ENCODE measurements around the gene NLGN3. TPM values are rescaled to one million over a fixed set of nuclear protein-coding genes. Genes with fewer than 3 reads are reported as not detected.

The NLGN3 gene
- total RNA-seq, 1 donor from 2014 or later, result 0.13 TPM

DNA sequence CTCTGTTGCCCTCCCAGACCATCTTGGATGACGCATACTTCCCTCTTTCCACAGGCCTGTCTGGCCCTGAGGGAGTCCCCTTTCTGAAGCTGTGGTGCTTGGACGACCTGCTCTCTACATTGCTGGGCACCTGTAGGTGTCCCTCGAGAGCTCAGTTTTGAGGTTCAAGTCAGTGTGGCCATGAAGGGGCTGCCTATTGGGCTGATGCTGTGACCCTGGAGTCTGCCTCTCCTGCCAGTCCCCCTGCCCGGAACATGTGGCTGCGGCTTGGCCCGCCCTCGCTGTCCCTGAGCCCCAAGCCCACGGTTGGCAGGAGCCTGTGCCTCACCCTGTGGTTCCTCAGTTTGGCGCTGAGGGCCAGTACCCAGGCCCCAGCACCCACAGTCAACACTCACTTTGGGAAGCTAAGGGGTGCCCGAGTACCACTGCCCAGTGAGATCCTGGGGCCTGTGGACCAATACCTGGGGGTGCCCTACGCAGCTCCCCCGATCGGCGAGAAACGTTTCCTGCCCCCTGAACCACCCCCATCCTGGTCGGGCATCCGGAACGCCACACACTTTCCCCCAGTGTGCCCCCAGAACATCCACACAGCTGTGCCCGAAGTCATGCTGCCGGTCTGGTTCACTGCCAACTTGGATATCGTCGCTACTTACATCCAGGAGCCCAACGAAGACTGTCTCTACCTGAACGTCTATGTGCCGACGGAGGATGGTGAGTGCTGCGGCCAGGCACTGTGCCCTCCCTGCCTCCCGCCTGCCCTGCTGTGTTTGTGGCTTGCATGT, 3.0 kb downstream of the NLGN3 start:
- Histone ChIP-seq H3K27me3 (ENCODE audit: control insufficient read depth, insufficient read depth, low read length) (peaks cover 5% of the 10 kb centered on the region), H3K4me3 (ENCODE audit: low read depth, low read length) (no peak overlapping the region), H3K36me3 (ENCODE audit: control insufficient read depth, insufficient read depth, low read length) (no peaks in the 10 kb centered on the region)
- TF ChIP-seq, protein P1, sequence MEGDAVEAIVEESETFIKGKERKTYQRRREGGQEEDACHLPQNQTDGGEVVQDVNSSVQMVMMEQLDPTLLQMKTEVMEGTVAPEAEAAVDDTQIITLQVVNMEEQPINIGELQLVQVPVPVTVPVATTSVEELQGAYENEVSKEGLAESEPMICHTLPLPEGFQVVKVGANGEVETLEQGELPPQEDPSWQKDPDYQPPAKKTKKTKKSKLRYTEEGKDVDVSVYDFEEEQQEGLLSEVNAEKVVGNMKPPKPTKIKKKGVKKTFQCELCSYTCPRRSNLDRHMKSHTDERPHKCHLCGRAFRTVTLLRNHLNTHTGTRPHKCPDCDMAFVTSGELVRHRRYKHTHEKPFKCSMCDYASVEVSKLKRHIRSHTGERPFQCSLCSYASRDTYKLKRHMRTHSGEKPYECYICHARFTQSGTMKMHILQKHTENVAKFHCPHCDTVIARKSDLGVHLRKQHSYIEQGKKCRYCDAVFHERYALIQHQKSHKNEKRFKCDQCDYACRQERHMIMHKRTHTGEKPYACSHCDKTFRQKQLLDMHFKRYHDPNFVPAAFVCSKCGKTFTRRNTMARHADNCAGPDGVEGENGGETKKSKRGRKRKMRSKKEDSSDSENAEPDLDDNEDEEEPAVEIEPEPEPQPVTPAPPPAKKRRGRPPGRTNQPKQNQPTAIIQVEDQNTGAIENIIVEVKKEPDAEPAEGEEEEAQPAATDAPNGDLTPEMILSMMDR (IDR thresholded peaks at IDR 0.05; ENCODE audit: insufficient read depth, low read length, poor library complexity, severe bottlenecking), result no peak
- DNase-seq (ENCODE audit: low read depth), result no peak

DNA sequence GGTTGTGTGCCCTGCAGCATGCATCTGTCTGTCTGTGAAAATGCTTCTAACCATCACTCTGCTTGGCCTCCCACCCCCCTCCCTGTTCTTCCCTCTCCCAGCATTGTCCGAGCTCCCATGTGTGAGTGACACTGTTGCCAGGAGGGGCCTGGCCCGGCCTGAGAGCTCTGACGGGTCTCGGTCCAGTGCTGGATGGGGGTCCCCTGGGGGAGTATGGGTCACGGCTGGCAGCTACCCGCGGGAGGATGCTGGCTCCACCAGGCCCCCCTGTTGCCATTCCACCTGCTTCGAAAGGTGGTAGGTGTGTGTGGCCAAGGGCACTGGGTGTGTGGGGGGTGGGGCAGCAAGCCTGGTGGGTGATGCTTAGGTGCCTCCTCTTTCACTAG, 3.6 kb downstream of the NLGN3 start:
- Histone ChIP-seq H3K36me3 (ENCODE audit: control insufficient read depth, insufficient read depth, low read length) (no peaks in the 10 kb centered on the region), H3K4me3 (ENCODE audit: low read depth, low read length) (no peak overlapping the region), H3K27me3 (ENCODE audit: control insufficient read depth, insufficient read depth, low read length) (peaks cover 5% of the 10 kb centered on the region)
- TF ChIP-seq, protein P1 (IDR thresholded peaks at IDR 0.05; ENCODE audit: insufficient read depth, low read length, poor library complexity, severe bottlenecking), result no peak
- no peak for DNase-seq (ENCODE audit: low read depth)

DNA sequence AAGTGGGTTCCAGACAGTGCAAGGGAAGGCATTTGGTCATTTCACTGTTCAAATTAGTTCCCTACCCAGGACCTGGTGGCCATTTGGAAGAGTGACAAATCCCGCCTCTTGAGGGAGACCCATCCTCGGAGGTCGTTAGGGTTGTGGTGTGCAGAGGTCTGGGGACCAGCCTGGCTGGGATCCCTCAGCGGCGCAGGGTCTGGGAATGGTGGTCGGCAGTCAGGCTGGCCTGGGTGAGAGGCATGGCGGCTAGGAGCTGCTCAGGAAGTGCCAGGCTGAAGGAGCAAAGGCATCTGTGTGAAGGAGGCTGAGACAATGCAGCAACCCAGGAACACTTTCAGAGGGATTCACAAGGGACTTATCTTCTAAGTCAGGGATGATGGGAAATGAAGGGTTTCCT, 6.7 kb downstream of the NLGN3 start:
- H3K36me3 ChIP-seq (ENCODE audit: control insufficient read depth, insufficient read depth, low read length), result no peaks in the 10 kb centered on the region
- TF ChIP-seq, protein P1 (IDR thresholded peaks at IDR 0.05; ENCODE audit: insufficient read depth, low read length, poor library complexity, severe bottlenecking), result no peak
- H3K4me3 ChIP-seq (ENCODE audit: low read depth, low read length), result no peak overlapping the region
- peaks cover 4% of the 10 kb centered on the region for H3K27me3 ChIP-seq (ENCODE audit: control insufficient read depth, insufficient read depth, low read length)
- DNase-seq (ENCODE audit: low read depth), result no peak

DNA sequence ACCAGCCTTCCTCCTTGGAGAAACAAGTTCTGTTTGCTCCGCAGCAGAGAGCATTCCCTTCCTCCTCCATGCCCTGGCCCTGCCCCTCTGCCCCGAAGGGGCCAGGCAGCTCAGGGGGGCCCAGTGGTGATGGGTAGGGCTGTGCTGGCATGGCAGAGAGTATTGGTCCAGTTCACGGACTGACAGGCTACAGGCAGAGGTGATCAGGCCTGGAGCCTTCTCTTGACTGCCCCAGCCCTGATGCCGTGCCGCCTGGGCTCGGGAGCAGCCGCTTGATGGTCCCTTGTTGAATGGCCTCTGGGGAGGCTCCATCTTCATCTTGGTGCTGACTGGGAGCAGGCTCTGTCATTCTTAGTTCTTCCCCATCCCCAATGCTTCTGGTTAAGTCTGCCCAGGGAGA, 9.6 kb downstream of the NLGN3 start:
- H3K27me3 ChIP-seq (ENCODE audit: control insufficient read depth, insufficient read depth, low read length), result peaks cover 2% of the 10 kb centered on the region
- DNase-seq (ENCODE audit: low read depth), result no peak
- TF ChIP-seq, protein P1 (IDR thresholded peaks at IDR 0.05; ENCODE audit: insufficient read depth, low read length, poor library complexity, severe bottlenecking), result no peak
- H3K4me3 ChIP-seq (ENCODE audit: low read depth, low read length), result no peak overlapping the region
- no peaks in the 10 kb centered on the region for H3K36me3 ChIP-seq (ENCODE audit: control insufficient read depth, insufficient read depth, low read length)

DNA sequence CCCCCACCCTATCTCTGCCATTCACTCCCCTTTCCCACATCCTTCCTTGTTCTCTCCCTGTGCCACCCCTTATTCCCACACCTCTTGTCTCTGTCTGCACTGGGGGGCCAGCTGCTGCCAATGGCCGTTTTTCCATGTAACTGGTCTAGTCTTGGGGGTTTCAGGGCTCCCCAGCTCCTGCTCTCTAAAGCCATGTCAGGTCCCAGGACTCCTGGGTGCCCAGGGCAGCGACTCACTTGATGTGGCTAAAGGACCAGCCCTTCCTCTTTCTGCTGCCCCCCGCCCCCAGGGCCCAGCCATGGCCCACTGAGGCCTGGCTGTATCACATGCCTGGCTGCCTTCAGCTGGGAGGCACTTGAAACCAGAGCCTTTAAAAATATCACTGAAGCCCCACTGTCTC, 10.0 kb downstream of the NLGN3 start:
- TF ChIP-seq, protein P1 (IDR thresholded peaks at IDR 0.05; ENCODE audit: insufficient read depth, low read length, poor library complexity, severe bottlenecking), result no peak
- peaks cover 2% of the 10 kb centered on the region for H3K27me3 ChIP-seq (ENCODE audit: control insufficient read depth, insufficient read depth, low read length)
- H3K36me3 ChIP-seq (ENCODE audit: control insufficient read depth, insufficient read depth, low read length), result no peaks in the 10 kb centered on the region
- no peak for DNase-seq (ENCODE audit: low read depth)
- H3K4me3 ChIP-seq (ENCODE audit: low read depth, low read length), result no peak overlapping the region

DNA sequence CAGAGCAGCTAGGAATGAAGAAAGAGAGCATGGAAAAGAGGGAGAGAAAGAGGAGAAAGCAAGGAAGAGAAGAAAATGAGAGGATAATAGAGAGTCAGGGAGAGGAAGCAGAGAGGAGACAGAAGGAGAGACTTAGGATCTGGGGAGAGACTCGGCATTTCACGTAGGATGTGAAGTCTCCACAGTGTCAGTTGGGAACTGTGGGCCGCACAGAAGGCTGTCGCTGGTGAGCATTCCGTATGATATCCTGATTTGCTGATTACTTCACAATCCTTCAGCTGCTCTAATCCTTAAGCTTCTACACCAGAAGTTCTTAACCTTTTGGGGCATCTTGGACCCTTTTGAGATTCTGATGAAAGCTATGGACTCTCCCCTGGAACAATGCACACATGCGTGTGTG, 14.0 kb downstream of the NLGN3 start:
- DNase-seq (ENCODE audit: low read depth), result no peak
- Histone ChIP-seq H3K36me3 (ENCODE audit: control insufficient read depth, insufficient read depth, low read length) (no peaks in the 10 kb centered on the region), H3K27me3 (ENCODE audit: control insufficient read depth, insufficient read depth, low read length) (peaks cover 2% of the 10 kb centered on the region), H3K4me3 (ENCODE audit: low read depth, low read length) (no peak overlapping the region)
- TF ChIP-seq, protein P1 (IDR thresholded peaks at IDR 0.05; ENCODE audit: insufficient read depth, low read length, poor library complexity, severe bottlenecking), result no peak
